GM23248 (cell line): Measurements from ENCODE around the gene TLE4. TPM values are rescaled to one million over a fixed set of nuclear protein-coding genes. Genes with fewer than 3 reads are reported as not detected.
"Not testable (repeated sequence)": the region's sequence is repeated elsewhere in the genome, so short reads cannot be mapped to it uniquely, and the experiment has no call there.

ENCODE experiments used
- DNase-seq: peaks from one replicate; pipeline ENCODE4 v3.0.0-alpha.2; 2015
- H2AFZ ChIP-seq: fragments of 200-600 bp; sonication (generic); 2 replicates; pipeline ENCODE4 v1.6.1; 2016; ENCODE audit warnings: antibody characterized with exemption
- H3F3A ChIP-seq: fragments of 200-600 bp; sonication (generic); 2 replicates; pipeline ENCODE4 v1.6.1; 2016; ENCODE audit warnings: mild to moderate bottlenecking, antibody characterized with exemption, mixed run types; ENCODE audit not compliant: insufficient read depth
- H3K27ac ChIP-seq: fragments of 200-600 bp; sonication (generic); 2 replicates; pipeline ENCODE4 v1.5.1; 2016; ENCODE audit warnings: mild to moderate bottlenecking
- H3K27me3 ChIP-seq: fragments of 200-600 bp; sonication (generic); replicated peaks from 2 replicates; pipeline ENCODE4 v1.6.1; 2016; ENCODE audit warnings: mild to moderate bottlenecking; ENCODE audit not compliant: insufficient read depth
- H3K36me3 ChIP-seq: fragments of 200-600 bp; sonication (generic); 2 replicates; pipeline ENCODE4 v1.6.1; 2016; ENCODE audit warnings: low read depth, mild to moderate bottlenecking
- H3K4me1 ChIP-seq: fragments of 200-600 bp; sonication (generic); 2 replicates; pipeline ENCODE4 v1.6.1; 2016; ENCODE audit warnings: mild to moderate bottlenecking; ENCODE audit not compliant: insufficient read depth
- H3K4me2 ChIP-seq: fragments of 200-600 bp; sonication (generic); one replicate; pipeline ENCODE4 v1.6.1; 2016; ENCODE audit warnings: mild to moderate bottlenecking; ENCODE audit not compliant: unreplicated experiment
- H3K4me3 ChIP-seq: fragments of 200-600 bp; sonication (generic); 2 replicates; pipeline ENCODE4 v1.5.1; 2016; ENCODE audit warnings: mild to moderate bottlenecking
- H3K79me2 ChIP-seq: fragments of 200-600 bp; sonication (generic); 2 replicates; pipeline ENCODE4 v1.6.1; 2016; ENCODE audit warnings: mild to moderate bottlenecking; ENCODE audit not compliant: insufficient read depth
- H3K9ac ChIP-seq: fragments of 200-600 bp; sonication (generic); 2 replicates; pipeline ENCODE4 v1.6.1; 2016; ENCODE audit warnings: mild to moderate bottlenecking
- H3K9me2 ChIP-seq: fragments of 200-600 bp; sonication (generic); 2 replicates; pipeline ENCODE4 v1.6.1; 2016; ENCODE audit warnings: mixed run types, mild to moderate bottlenecking, moderate library complexity; ENCODE audit not compliant: insufficient read depth
- H3K9me3 ChIP-seq: fragments of 200-600 bp; sonication (generic); one replicate; pipeline ENCODE4 v1.6.1; 2017; ENCODE audit warnings: low read depth
- H4K20me1 ChIP-seq: fragments of 200-600 bp; sonication (generic); 2 replicates; pipeline ENCODE4 v1.6.0; 2016; ENCODE audit not compliant: insufficient read depth
- EZH2 ChIP-seq: fragments of 200-600 bp; sonication (generic); IDR thresholded peaks from 2 replicates; pipeline ENCODE4 v1.6.1; 2018; ENCODE audit warnings: antibody characterized with exemption, mild to moderate bottlenecking; ENCODE audit not compliant: insufficient read depth, poor library complexity, severe bottlenecking
- EZH2phosphoT487 ChIP-seq: fragments of 200-600 bp; sonication (generic); IDR thresholded peaks from 2 replicates; pipeline ENCODE4 v1.6.1; 2018; ENCODE audit warnings: antibody characterized with exemption, moderate library complexity, mild to moderate bottlenecking, low read depth; ENCODE audit not compliant: insufficient read depth
- WGBS, 2 experiments: methylation state at CpG; one replicate each; pipeline ENCODE4 v1.1.6; 2015 to 2017; ENCODE audit warnings: low lambda C conversion rate in 2 of 2, low coverage in 1 of 2; ENCODE audit errors: missing lambda C conversion rate in 2 of 2; 5-methylcytosine and 5-hydroxymethylcytosine counted together
- in situ Hi-C: fragments of 300-500 bp; cut with MboI; formaldehyde crosslinking; loops from 2 replicates; pipeline ENCODE4 v1.15.0; 2020
- polyA plus RNA-seq: library from polyadenylated mRNA; unstranded; fragments of >200 nt; fragmentation: Nextera tagmentation; extraction: Ambion mirVana; gene quantifications from 2 replicates; pipeline ENCODE4 v1.2.1, GENCODE V29; 2016
- total RNA-seq: library from RNA; depleted of rRNA; stranded (reverse); fragments of >200 nt; shearing (Covaris generic); gene quantifications from 2 replicates; pipeline ENCODE4 v1.2.3, GENCODE V29; 2014

Gene TLE4
- total and polyA plus RNA-seq, 2 experiments from 2014 or later = 29.5 to 37.8 TPM

GRCh38 chr9:79652598-79652997 lies 80.8 kb downstream of the TLE4 start:
- no peak for TF ChIP-seq EZH2phosphoT487
- no peak for TF ChIP-seq EZH2
- Histone ChIP-seq H3K36me3 (peaks cover 10% of the 10 kb centered on the region; the same call in 1 of the 2 replicates), H4K20me1 (no peaks in the 10 kb centered on the region), H3K4me1 (peaks cover 10% of the 10 kb centered on the region), H3K27me3 (no peaks in the 10 kb centered on the region), H3K9ac (no peak overlapping the region), H3K4me2 (no peak overlapping the region), H3K9me3 (no peaks in the 10 kb centered on the region), H3F3A (peaks cover 6% of the 10 kb centered on the region; the same call in 1 of the 2 replicates), H3K9me2 (no peaks in the 10 kb centered on the region), H3K27ac (no peak overlapping the region), H3K79me2 (peaks cover 8% of the 10 kb centered on the region; the same call in 1 of the 2 replicates), H3K4me3 (no peak overlapping the region), H2AFZ (no peak overlapping the region)
- in situ Hi-C loops = no loop called here
- DNase-seq = peak; percentile 24
- WGBS, 2 experiments = 94 to 97% methylated on average over 3 of the region's 3 CpGs

- H2AFZ ChIP-seq, H3K27ac ChIP-seq, H3K27me3 ChIP-seq, H3K4me3 ChIP-seq, H3K36me3 ChIP-seq, H3K4me2 ChIP-seq, DNase-seq, H3K9me2 ChIP-seq, H3K79me2 ChIP-seq, H4K20me1 ChIP-seq, H3K9ac ChIP-seq, in situ Hi-C loops, H3K9me3 ChIP-seq: not testable (repeated sequence)
- Histone ChIP-seq H3F3A (peaks cover 17% of the 10 kb centered on the region), H3K4me1 (peaks cover 21% of the 10 kb centered on the region)
- WGBS, 2 experiments = 98% methylated on average over 12 to 13 of the region's 13 CpGs
Observed at GRCh38 chr9:79654591-79655382, 83.0 kb downstream of the TLE4 start.

GRCh38 chr9:79655551-79655950 lies 83.8 kb downstream of the TLE4 start:
- no peaks in the 10 kb centered on the region for H3K9me3 ChIP-seq
- no peak overlapping the region for H2AFZ ChIP-seq
- no peak overlapping the region for H3K27ac ChIP-seq
- TF ChIP-seq EZH2 (no peak), EZH2phosphoT487 (no peak)
- H3K4me1 ChIP-seq = peaks cover 21% of the 10 kb centered on the region
- no peak overlapping the region for H3K4me3 ChIP-seq
- in situ Hi-C loops = no loop called here
- H3K27me3 ChIP-seq = no peaks in the 10 kb centered on the region
- no peaks in the 10 kb centered on the region for H4K20me1 ChIP-seq
- DNase-seq = no peak
- peaks cover 17% of the 10 kb centered on the region for H3F3A ChIP-seq
- H3K4me2 ChIP-seq = no peak overlapping the region
- no peak overlapping the region for H3K9ac ChIP-seq
- peaks cover 10% of the 10 kb centered on the region; the same call in 1 of the 2 replicates for H3K36me3 ChIP-seq
- no peaks in the 10 kb centered on the region for H3K9me2 ChIP-seq
- 0 out of 2 replicates have a peak, but pooled peaks cover 8% of the 10 kb centered on the region for H3K79me2 ChIP-seq

GRCh38 chr9:79656169-79656568 lies 84.4 kb downstream of the TLE4 start:
- H3K9ac ChIP-seq = no peak overlapping the region
- H3K36me3 ChIP-seq = peaks cover 10% of the 10 kb centered on the region; the same call in 1 of the 2 replicates
- H3K9me3 ChIP-seq = no peaks in the 10 kb centered on the region
- DNase-seq = no peak
- no peaks in the 10 kb centered on the region for H4K20me1 ChIP-seq
- peaks cover 21% of the 10 kb centered on the region for H3K4me1 ChIP-seq
- H3K9me2 ChIP-seq = no peaks in the 10 kb centered on the region
- no peaks in the 10 kb centered on the region for H3K27me3 ChIP-seq
- WGBS, 2 experiments = 97 to 100% methylated on average over 5 of the region's 5 CpGs
- 0 out of 2 replicates have a peak, but pooled peaks cover 8% of the 10 kb centered on the region for H3K79me2 ChIP-seq
- TF ChIP-seq EZH2 = no peak
- TF ChIP-seq EZH2phosphoT487 = no peak
- H3F3A ChIP-seq = peaks cover 17% of the 10 kb centered on the region
- H3K4me3 ChIP-seq = no peak overlapping the region
- H3K4me2 ChIP-seq = no peak overlapping the region
- no peak overlapping the region for H3K27ac ChIP-seq
- H2AFZ ChIP-seq = no peak overlapping the region
- in situ Hi-C loops = no loop called here
